Stimulated activated CD8-positive, alpha-beta memory T cell treated with anti-CD3 and anti-CD28 coated beads, Interleukin-12 subunit alpha, Interleukin-12 subunit beta, amount 100 ng/mL, for 1 hour (primary cell): ENCODE results near the gene C9orf43.
"Not testable (repeated sequence)": the region's sequence is repeated elsewhere in the genome, so short reads cannot be mapped to it uniquely, and the experiment has no call there.

Experiments
- DNase-seq: peaks from one replicate; pipeline ENCODE4 v3.0.0-alpha.2; 2020; ENCODE audit warnings: low read depth

The C9orf43 gene

GRCh38 chr9:113410207-113410864 is at the start of gene C9orf43, which contains the start of gene POLE3:
TSS of gene C9orf43 (plus strand) at chr9:113410747. CDS start at chr9:113413494, 2,747 bp downstream.
TSS of gene POLE3 (minus strand) at chr9:113410675. CDS start at chr9:113410293, 382 bp downstream.
- peak; percentile 89 for DNase-seq

- no peak for DNase-seq
Measured at GRCh38 chr9:113361304-113362018, 49.1 kb upstream of the C9orf43 start.

- DNase-seq, result no peak
Measured at GRCh38 chr9:113363336-113363735, 47.2 kb upstream of the C9orf43 start.

GRCh38 chr9:113364951-113365350 is 45.6 kb upstream of the C9orf43 start:
- no peak for DNase-seq

- DNase-seq, result not testable (repeated sequence)
Measured at GRCh38 chr9:113365652-113366051, 44.9 kb upstream of the C9orf43 start.

- DNase-seq, result no peak
Measured at GRCh38 chr9:113368348-113368981, 42.1 kb upstream of the C9orf43 start.

GRCh38 chr9:113368982-113369854 is 41.3 kb upstream of the C9orf43 start:
- DNase-seq, result no peak

GRCh38 chr9:113369855-113370140 is 40.7 kb upstream of the C9orf43 start:
- DNase-seq, result no peak

GRCh38 chr9:113370806-113371325 is 39.7 kb upstream of the C9orf43 start:
- DNase-seq, result no peak

- DNase-seq, result no peak
Measured at GRCh38 chr9:113372059-113372458, 38.5 kb upstream of the C9orf43 start.

- no peak for DNase-seq
Measured at GRCh38 chr9:113373256-113373655, 37.3 kb upstream of the C9orf43 start.

- DNase-seq, result no peak
Measured at GRCh38 chr9:113373676-113374392, 36.7 kb upstream of the C9orf43 start.

GRCh38 chr9:113375057-113376023 is 35.2 kb upstream of the C9orf43 start:
- no peak for DNase-seq

- peak; percentile 58 for DNase-seq
Measured at GRCh38 chr9:113376634-113377567, 33.6 kb upstream of the C9orf43 start, which contains the start of gene HDHD3. TSS of gene HDHD3 (minus strand) at chr9:113376986. CDS start at chr9:113374354, 2,632 bp downstream.

- not testable (repeated sequence) for DNase-seq
Measured at GRCh38 chr9:113379094-113379828, 31.3 kb upstream of the C9orf43 start.

- DNase-seq, result not testable (repeated sequence)
Measured at GRCh38 chr9:113379829-113380210, 30.7 kb upstream of the C9orf43 start.

GRCh38 chr9:113380869-113381378 is 29.6 kb upstream of the C9orf43 start:
- no peak for DNase-seq

GRCh38 chr9:113381441-113381840 is 29.1 kb upstream of the C9orf43 start:
- DNase-seq, result not testable (repeated sequence)
